ENCODE results near the gene SMYD4.
"Not testable (repeated sequence)": the region's sequence is repeated elsewhere in the genome, so short reads cannot be mapped to it uniquely, and the experiment has no call there.

The SMYD4 gene

DNA sequence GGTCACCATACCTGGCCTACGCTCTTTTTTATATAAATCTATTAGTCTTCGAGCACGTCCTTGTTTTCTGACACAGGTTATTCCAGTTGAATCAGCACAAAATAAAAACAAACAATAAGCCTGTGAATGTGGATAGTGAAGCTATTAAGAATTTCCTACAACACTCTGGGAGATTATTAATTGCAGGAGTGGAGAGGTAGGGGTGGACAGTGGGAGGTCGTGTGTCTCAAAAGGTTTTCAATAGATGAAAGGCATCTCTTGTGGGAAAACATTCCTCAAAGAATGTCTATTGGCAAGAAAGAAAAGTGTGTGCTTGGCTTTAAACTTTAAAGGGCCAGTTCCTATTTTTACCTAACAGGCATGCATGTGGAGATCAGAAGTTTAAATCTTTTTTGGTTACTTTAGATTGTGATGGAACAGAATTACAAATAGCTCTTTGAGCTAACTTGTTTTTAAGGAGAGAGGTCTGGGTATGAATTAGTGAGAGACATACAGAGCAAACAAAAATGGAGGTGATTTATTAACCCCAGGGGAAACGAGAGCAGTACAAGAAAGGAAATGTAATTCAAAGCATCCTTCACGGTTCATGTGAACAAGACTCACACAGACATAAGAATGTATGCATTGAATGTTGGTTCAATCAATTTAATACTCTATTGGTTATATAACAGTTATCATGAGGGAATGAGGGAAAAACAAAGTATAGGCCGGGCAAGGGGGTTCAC, 9.0 kb downstream of the SMYD4 start:
- no peak for DNase-seq

DNA sequence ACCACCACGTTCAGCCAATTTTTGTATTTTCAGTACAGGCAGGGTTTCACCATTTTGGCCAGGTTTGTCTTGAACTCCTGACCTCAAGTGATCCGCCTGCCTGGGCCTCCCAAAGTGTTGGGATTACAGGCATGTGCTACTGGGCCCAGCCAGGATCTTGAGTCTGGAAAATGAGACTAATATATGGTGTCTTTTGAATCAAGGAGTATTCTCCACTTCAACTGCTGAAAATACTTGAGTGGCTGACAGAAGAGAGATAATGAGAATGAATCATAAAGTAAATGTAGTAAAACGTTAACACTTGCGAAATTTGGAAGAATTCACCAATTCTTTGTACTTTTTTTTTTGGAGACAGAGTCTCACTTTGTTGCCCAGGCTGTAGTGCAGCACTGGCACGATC, 16.6 kb downstream of the SMYD4 start:
- DNase-seq, result no peak

DNA sequence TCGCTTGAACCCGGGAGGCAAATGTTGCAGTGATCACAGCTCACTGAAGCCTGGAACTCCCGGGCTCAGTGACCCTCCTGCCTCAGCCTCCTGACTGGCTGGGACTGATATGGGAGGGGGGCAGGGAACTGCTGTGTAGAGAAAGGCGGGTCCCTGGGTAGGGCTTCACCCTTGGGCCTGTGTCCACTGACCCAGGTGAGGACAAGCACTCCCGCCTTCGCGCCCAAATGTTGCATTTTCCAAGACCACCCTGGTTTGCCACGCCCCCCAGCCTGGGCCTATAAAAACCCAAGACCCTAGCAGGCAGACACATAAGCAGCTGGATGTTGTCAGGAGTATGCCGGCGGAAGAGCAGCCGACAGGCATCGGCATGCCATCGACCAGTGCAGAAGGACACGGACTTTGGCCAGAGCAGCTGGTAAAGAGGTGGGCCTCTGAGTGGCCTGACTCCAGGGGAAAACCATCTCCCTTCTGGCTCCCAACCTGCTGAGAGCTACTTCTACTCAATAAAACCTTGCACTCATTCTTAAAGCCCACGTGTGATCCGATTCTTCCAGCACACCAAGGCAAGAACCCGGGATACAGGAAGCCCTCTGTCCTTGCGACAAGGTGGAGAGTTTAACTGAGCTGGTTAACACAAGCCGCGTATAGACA, 19.1 kb downstream of the SMYD4 start:
- no peak for DNase-seq

DNA sequence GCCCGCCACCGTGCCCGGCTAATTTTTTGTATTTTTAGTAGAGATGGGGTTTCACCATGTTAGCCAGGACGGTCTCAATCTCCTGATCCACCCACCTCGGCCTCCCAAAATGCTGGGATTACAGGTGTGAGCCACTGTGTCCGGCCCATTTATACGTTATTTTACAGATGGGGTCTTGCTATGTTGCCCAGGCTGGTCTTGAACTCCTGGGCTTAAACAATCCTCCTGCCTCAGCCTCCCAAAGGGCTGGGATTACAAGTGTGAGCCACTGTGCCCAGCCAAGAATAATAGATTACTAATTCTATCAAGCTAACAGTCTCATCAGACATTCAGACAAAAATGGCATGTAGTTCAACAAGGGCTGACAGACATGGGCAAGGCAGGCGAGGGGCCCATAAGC, 19.9 kb downstream of the SMYD4 start:
- DNase-seq, result not testable (repeated sequence)

DNA sequence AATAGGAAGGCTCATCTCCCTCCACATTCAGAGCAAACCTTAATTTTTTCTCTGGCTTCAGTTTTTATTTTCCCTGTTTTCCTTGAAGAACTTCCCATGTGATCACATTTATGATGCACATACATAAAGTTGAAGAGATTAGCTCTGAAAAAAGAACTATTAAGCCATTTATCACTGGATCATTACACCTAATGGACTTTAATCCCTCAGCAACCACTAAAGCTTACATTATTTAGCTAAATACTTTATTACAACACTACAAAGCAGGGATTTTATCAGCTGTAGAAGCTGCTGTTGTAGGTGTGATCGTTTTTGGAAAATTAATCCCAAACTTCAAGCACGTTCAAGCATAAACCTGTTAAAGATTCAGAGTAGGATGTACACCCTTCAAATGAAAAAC, 21.1 kb downstream of the SMYD4 start:
- DNase-seq, result no peak

DNA sequence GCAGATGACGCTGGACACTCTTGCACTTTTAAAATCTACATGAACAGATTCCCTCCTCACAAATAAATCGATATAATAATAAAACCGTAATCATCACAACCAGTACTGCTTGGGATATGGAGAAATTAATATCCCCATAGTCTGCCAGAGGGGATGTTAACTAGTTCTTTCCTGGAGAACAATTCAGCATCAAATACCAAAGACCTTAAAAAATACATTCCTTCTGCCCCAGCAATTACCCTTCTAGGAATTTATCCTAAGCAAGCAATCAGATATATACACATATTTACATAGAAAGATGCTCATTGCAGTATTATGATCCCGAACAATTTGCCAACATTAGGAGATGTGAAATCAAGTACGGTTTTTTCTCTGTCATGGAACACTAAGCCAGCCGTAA, 21.8 kb downstream of the SMYD4 start:
- no peak for DNase-seq

DNA sequence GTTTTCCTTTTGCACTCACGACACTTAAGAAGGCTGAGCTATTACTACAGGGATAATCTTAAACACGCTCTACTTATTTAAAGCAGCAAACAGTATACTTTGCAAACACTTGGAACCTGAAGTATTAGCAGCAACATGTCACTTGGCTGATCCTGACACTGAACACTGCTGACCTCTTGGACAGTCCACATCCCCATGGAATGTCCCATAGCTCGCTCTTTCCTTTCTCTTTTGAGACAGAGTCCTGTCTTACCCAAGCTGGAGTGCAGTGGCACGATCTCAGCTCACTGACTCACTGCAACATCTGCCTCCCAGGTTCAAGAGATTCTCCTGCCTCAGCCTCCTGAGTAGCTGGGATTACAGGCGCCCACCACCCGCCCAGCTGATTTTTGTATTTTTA, 26.4 kb downstream of the SMYD4 start:
- DNase-seq, result no peak

DNA sequence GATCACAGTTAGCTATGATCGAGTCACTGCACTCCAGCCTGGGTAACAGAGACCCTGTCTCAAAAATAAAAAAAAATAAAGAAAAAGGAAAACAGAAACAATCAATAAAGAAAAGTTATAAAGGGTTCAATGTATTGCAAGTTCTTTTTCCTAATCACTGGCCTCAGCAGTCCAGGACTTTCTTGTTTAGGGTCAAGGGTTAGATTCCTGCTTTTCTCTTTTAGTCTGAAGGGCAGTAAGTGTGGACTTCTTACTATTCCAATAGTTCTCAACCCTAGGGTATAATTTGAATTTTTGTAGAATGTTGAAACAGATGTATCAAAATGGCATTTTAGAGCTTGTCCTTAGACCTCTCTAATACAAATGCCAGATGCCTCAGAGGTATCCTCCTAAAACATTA, 27.3 kb downstream of the SMYD4 start:
- DNase-seq, result no peak

DNA sequence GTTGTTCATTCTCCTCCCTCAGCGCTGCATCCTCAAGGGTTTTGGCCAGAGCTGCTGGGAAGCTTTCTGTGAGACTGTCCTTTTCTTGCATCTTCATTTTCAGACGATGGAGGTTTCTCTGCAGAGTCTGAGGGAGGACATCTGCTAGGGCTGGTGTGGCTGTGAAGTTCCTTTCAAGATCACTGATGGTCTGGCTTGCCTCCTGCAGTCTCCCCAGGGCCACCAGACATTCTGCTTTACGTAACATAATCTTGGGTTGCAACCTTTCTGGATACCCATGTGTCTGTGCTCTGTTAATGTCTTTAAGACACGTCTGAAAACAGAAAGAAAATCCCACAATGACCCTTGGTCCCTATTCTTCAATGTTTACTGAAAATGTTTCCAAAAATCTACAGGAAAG, 29.0 kb downstream of the SMYD4 start:
- DNase-seq, result peak; percentile 26

DNA sequence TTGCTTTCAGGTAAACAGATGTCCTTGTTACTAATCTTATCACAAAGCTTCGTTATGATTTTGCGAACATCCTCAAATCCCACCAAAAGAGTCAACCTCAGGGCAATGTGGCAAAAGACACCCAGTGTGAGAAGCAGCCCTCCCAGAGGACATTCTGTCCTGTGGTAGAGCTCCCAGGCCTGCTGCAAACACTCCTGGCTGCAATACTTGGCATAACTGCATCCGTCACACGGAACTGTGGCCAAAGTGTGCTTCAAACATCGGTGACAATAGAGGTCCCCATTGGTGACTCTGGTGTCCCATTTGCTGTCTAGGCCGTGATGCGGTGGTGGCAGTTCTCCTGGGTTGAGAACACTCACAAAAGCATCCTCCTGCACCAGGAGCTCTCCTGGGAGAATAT, 29.5 kb downstream of the SMYD4 start:
- no peak for DNase-seq

DNA sequence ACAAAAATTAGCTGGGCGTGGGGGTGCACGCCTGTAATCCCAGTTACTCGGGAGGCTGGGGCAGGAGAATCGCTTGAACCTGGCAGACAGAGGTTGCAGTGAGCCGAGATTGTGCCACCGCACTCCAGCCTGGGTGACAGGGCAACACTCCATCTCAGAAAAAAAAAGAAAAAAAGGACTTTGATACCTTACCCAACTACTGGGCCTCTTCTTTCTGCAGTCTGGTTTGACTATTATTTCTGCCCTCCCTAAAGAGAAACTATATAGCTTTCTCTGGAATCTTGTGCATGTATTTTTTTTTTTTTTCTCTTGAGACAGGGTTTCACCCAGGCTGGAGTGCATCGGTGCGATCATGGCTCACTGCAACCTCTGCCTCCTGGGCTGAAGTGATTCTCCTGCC, 31.9 kb downstream of the SMYD4 start:
- DNase-seq, result not testable (repeated sequence)

DNA sequence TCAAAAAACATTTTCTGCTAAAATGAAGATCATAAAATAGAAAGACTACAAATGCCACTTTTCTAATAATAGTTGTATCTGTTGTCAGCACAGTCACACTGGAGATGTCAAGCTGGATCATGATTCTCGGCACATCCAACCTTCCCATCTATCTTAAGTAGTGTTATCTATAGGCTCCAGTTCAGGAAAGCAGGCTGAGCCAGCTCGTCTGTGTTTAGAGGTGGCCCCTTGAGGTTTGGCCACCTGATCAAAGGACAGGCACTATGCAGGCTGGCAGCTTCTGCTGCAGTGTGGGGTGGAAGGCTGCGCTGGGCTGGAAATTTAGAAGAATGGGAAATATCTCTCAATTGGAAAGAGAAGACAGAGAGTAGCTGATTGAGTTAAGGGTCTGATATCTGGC, 32.4 kb downstream of the SMYD4 start:
- DNase-seq, result no peak

DNA sequence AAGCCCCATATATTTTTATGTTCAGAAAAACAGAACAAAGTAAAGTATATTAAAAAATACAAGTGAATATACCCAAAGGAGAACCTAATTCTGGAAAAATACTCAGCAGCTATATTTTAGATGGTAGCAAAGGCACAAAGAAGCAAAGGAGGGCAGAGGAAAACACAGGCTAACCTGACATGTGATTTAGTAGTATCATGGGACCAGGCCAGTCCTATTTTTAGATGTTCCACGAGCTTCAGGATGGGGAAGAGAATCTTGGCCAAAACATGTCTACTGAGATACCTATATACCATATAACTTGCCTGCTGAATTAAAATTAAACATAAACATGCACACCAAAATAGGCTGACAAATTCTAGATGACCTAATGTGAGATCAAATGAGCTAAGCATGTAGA, 32.9 kb downstream of the SMYD4 start:
- DNase-seq, result no peak

DNA sequence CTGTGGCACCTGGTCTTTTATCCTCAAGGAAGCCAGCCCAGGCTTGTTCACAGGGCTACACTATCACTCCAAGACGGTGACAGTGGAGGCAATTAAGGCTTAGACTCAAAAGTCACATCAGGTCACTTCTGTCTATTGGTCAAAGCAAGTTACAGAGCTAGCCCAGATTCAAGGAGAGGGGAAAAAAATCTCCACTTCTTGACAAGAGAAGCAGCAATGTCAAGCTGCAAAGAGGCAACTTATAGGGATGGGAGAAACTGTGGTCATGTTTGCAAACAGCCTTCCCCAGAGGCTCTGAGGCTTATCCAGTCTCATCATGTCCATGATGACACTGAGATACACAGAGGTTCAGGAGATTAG, 36.3 kb downstream of the SMYD4 start:
- no peak for DNase-seq

DNA sequence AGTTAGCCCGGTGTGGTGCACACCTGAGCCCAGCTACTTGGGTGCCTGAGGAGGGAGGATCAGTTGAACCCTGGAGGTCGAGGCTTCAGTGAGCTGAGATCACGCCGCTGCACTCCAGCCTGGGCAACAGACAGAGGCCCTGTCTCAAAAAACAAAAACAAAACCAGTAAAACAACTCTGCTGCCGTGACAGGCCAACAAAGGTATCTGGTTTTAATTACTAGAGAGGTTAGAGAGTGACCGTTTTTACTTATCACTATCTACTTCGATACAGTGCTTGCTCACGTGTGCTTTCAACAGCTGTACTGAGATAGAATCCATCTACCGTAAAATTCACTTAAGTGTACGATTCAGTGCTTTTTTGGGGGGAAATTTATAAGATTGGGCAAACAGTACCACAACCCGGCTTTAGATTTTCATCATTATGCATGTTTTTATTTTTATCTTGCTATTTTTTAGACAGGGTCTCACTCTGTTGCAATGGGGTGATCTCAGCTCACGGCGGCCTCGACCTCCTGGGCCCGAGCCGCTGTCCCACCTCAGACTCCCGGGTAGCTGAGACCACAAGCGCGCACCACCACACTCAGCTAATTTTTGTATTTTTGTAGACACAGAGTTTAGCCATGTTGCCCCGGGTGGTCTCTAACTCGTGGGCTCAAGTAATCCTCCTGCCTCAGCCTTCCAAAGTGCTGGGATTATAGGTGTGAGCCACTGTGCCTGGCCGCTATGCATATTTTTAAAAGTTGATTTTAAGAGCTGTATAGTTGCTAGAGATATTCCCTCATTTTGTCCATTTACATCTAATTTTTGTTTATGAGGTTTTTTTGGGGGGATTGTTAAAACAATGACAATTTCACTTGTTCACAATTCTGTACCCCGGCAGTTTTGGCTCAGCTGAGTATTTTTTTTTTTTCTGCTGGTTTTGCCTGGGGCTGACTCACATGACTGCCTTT, 36.9 kb downstream of the SMYD4 start:
- DNase-seq, result no peak

DNA sequence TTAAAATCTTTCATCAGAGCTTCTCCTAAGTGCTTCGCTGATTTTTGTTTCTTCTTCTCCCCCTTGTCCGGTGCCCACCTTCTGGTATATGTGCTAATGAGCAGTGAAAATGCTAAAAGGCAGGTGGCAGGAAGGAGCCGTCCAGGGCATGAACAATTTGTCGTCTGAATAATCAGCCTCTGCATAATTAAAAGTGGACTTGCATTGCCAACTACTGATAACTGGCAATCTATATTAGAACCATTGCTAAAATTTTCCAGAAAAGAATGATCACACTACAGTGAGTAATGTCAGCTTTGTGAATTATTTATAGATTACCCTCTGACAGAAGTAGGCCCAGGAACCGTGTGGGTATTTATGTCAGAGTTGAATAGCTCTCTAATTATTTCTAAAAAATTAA, 39.8 kb downstream of the SMYD4 start:
- no peak for DNase-seq

DNA sequence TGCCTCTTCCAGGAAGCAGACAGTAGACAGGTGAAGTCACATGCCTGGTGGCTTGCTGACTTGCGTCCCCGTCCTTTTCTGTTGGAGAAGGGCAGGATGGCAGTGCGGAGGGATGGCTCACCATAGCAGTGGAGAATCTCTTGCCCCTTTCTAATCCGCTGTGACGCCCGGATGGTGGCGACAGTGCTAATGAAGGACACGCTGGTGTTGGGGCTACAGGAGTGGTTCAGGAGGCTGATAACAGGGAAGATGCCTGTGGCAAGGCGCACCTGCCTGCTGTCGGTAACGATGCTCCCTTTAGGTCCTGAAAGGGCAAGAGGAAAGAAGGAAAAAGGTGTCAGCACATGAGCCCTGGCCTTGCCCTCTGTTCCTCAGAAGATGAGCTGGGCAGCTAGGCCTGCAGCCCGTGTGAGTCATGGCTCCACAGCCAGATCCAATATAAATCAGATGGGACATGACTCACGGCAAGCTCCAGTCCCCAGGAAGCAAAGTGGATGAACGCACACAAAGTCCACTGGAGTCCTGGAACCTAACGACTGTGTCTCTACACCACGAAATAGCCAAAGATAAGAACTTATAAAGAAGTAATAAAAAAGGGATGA, 42.3 kb downstream of the SMYD4 start:
- no peak for DNase-seq

DNA sequence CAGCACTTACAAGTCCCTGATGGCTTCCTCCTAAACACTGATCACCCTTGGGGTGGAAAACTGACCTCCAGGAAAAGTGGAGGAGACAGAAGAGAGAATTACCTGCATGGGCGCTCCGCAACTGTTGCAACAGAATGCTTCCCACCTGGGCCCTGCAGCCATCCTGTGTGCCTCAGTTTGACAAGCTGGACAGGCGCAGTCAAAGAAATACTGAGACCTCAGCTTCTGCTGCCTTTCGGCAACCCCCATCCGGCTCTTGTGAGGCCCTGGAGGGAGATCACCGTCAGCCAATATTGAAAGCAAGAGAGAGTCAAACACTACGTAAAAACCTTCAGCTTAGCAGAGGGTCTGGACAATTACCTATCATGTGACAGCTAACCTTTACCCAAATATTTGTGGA, 43.0 kb downstream of the SMYD4 start:
- no peak for DNase-seq

DNA sequence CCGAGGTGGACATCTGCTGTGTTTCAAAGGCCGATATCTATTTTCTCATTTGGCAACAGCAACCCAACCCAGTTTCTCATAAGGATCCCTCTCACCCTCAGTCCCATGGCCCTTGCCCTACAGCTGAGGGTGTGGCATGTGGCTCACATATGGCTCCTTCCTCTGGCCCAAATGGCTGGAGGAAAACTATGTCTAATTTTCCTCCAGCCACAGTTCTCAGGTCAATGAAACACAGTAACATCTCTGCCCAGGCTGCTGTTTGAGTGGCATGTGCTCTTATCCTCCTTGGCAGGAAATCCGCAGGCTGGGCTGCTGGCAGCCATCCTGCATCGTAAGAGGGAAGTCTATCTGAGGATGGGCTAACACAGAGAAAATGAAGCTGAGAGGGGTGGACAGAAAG, 43.8 kb downstream of the SMYD4 start:
- no peak for DNase-seq

DNA sequence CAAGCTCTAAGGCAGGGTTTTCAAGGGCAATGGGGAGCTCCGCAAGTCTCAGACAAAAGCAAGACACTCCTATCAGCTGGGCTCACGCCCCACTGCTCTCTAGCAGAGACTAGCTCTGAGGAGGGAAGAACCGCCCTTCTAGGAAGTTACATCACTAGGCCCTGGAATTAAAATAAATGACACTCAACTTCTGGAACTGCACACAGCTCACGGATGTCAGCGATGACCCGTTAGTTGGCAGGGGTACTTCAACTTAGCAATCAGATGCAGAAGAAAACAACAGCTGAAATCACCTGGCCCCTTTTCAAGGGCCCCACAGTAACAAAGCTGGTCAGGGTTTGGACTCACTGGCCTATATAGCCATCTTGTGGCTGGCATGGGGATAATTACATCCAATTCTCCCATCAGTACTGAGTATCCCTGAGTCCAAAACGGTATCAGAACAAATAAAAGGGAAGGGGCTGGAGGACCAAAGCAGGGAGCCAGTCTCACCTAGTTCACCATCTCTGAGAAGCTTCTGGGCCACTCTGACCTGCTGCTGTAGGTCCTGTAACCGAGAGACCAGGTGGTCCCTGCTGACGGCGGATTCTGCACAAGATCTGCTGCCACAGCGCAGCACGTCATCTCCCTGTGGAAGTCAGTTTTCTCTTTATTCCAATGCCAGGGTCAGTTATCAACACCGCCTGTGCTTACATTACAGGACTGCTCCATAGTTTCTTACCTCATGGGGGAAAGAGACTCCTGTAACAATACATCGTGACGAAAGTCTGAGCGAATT, 45.7 kb downstream of the SMYD4 start:
- DNase-seq, result peak; percentile 84

DNA sequence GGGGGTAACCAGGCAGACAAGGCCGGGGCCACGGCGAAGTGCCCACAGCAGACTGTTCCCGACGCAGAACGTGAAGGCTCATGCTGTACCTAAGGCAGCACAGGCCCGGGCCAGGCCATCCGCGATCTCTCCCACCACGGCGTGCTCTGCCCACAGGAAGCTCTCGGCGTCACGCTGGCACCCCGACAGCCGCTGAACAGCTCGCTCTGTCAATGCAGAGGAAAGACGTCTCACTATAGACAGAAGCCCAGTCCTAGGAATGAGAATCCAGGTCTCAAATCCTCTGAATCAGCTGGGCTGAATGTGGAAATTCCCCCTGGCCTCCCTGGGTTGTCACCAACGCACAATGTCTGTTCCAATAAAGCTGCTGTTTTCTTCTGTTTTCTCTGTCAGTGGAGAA, 46.4 kb downstream of the SMYD4 start:
- DNase-seq, result peak; percentile 21

DNA sequence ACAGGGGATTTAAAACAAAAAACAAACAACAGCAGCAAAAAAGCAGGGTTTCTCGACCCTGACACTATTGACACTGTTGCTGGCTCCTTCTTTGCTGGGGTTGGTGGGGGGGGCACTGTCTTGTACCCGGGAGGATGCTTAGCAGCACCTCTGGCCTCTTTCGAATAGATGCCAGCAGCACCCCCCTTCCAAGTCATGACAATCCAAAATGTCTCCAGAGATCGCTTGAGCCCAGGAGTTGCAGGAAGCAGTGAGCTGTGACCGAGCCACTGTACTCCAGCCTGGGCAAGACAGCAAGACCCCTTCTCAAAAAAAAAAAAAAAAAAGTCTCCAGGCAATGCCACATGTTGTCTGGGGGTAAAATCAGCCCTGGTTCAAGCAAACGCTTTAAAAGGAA, 47.5 kb downstream of the SMYD4 start:
- DNase-seq, result no peak
